CD4-positive, alpha-beta memory T cell (primary cell): ENCODE measurements around the gene GRB14. TPM values are rescaled to one million over a fixed set of nuclear protein-coding genes. Genes with fewer than 3 reads are reported as not detected.

Experiments used
- CTCF ChIA-PET: fragments of 350-600 bp; sonication (Branson Sonifier 250); formaldehyde crosslinking; loops from one replicate; lab custom pipeline; 2021; ENCODE audit warnings: inconsistent platforms; ENCODE audit not compliant: partially characterized antibody; lab: Charles Lee
- POLR2A ChIA-PET: fragments of 350-600 bp; sonication (Branson Sonifier 250); formaldehyde crosslinking; loops from one replicate; lab custom pipeline; 2021; ENCODE audit not compliant: partially characterized antibody; lab: Charles Lee
- DNase-seq, 5 donors: peaks; one replicate each; pipeline versions ENCODE4 v3.0.0 to v3.0.0-alpha.2; 2020 to 2022; ENCODE audit warnings: mixed read lengths in 1 of 5
- H3K27ac ChIP-seq: one replicate; pipeline ENCODE4 v1.7.0; 2013; ENCODE audit warnings: low read depth, low read length
- H3K27me3 ChIP-seq: 2 replicates; pipeline ENCODE4 v1.7.0; 2013; ENCODE audit warnings: mild to moderate bottlenecking, low read length, moderate library complexity; ENCODE audit not compliant: insufficient read depth
- H3K36me3 ChIP-seq: 2 replicates; pipeline ENCODE4 v1.7.0; 2013; ENCODE audit warnings: mild to moderate bottlenecking, low read length, moderate library complexity; ENCODE audit not compliant: insufficient read depth
- H3K4me1 ChIP-seq: 2 replicates; pipeline ENCODE4 v1.7.0; 2013; ENCODE audit warnings: mild to moderate bottlenecking, low read length, moderate library complexity; ENCODE audit not compliant: insufficient read depth
- H3K4me3 ChIP-seq, 2 donors: one replicate each; pipeline ENCODE4 v1.7.0; 2013; ENCODE audit warnings: low read length in 2 of 2, mild to moderate bottlenecking in 1 of 2
- H3K9me3 ChIP-seq, 2 donors: one replicate each; pipeline ENCODE4 v1.7.0; 2013; ENCODE audit warnings: low read length in 2 of 2, control low read depth in 1 of 2; ENCODE audit not compliant: control insufficient read depth in 1 of 2
- H3K27ac Mint-ChIP-seq, 7 donors: one replicate each; pipeline ENCODE4 v1.8.0; 2020 to 2021; ENCODE audit warnings: mixed read lengths in 7 of 7, mild to moderate bottlenecking in 6 of 7, inconsistent platforms in 3 of 7, moderate library complexity in 3 of 7
- H3K27me3 Mint-ChIP-seq, 2 donors: one replicate each; pipeline ENCODE4 v1.8.0; 2020 to 2021; ENCODE audit warnings: mixed read lengths in 2 of 2
- H3K36me3 Mint-ChIP-seq, 2 donors: one replicate each; pipeline ENCODE4 v1.8.0; 2020 to 2021; ENCODE audit warnings: mixed read lengths in 2 of 2, inconsistent platforms in 1 of 2, mild to moderate bottlenecking in 1 of 2
- H3K4me1 Mint-ChIP-seq, 4 donors: one replicate each; pipeline ENCODE4 v1.8.0; 2020 to 2021; ENCODE audit warnings: mixed read lengths in 4 of 4, mild to moderate bottlenecking in 1 of 4
- H3K4me3 Mint-ChIP-seq, 8 donors: one replicate each; pipeline ENCODE4 v1.8.0; 2020 to 2021; ENCODE audit warnings: mixed read lengths in 8 of 8, mild to moderate bottlenecking in 7 of 8, moderate library complexity in 6 of 8, inconsistent platforms in 3 of 8
- H3K9me3 Mint-ChIP-seq, 8 donors: one replicate each; pipeline ENCODE4 v1.8.0; 2020 to 2021; ENCODE audit warnings: mixed read lengths in 8 of 8, mild to moderate bottlenecking in 5 of 8, inconsistent platforms in 3 of 8, moderate library complexity in 1 of 8
- intact Hi-C: fragments of 100-400 bp; cut with micrococcal nuclease; formaldehyde crosslinking; loops from one replicate; pipeline ENCODE4 v1.15.1; 2023
- polyA plus RNA-seq, 2 donors: library from polyadenylated mRNA; unstranded; fragments of 300-500 nt; fragmentation: Illumina TruSeq; gene quantifications; one replicate each; pipeline ENCODE4 v1.2.3, GENCODE V29; 2021
- total RNA-seq, 2 experiments: library from RNA; stranded (reverse); gene quantifications; one replicate each; pipeline ENCODE4 v1.2.3, GENCODE V29; 2021

GRB14 gene
- total and polyA plus RNA-seq, 4 experiments from 2014 or later = not detected

DNA sequence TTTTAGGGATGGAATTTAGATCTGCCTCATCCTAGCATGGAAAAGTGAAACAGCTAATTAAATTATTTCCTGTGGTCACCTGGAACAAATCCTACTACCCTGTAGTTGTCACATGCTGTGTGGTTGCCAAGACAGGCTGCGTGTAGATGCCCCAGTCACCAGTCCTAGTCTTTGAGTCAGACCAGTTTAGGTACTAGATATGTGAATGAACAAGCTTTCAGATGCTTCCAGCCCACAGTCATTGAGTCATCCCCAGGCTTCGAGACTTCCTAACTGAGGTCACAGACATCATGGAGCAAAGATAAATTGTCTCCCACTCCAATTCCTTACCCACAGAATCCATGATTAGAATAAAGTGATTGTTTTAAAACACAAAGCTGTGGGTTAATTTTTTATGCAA, 35.8 kb upstream of the GRB14 start:
- DNase-seq = no peak
- H3K36me3 ChIP-seq = no peaks in the 10 kb centered on the region
- Mint-ChIP-seq H3K9me3 (peaks cover 0 to 12% (median 5%) of the 10 kb centered on the region in 8 donors), H3K36me3 (no peaks in the 10 kb centered on the region), H3K4me1 (no peaks in the 10 kb centered on the region), H3K27me3 (no peaks in the 10 kb centered on the region), H3K27ac (no peak overlapping the region), H3K4me3 (no peak overlapping the region)
- ChIA-PET CTCF (no interaction called here), POLR2A (no interaction called here)
- H3K27me3 ChIP-seq = no peaks in the 10 kb centered on the region
- H3K9me3 ChIP-seq = no peaks in the 10 kb centered on the region
- H3K4me3 ChIP-seq = no peak overlapping the region
- intact Hi-C loops = no loop called here
- no peaks in the 10 kb centered on the region for H3K4me1 ChIP-seq
- H3K27ac ChIP-seq = no peak overlapping the region

DNA sequence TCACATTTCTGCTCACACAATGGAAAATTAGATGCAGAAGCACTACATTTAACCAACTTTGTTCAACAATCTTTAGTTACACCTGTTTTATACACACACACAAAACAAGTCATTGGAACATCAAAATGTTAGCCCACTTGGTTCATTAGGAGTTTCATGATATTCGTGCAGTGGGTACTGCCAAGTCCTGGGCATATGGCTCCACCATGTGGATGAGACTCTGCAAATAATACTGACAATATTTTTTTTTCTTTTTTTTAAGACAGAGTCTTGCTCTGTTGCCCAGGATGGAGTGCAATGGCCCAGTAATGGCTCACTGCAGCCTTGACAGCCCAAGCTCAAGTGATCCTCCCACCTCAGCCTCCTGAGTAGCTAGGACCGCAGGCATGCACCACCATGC, 34.5 kb upstream of the GRB14 start:
- Histone ChIP-seq H3K36me3 (no peaks in the 10 kb centered on the region), H3K4me3 (no peak overlapping the region), H3K27me3 (no peaks in the 10 kb centered on the region), H3K4me1 (no peaks in the 10 kb centered on the region), H3K9me3 (no peaks in the 10 kb centered on the region), H3K27ac (no peak overlapping the region)
- ChIA-PET CTCF (no interaction called here), POLR2A (no interaction called here)
- Mint-ChIP-seq H3K9me3 (peaks cover 2 to 19% (median 6%) of the 10 kb centered on the region in 8 donors), H3K36me3 (no peaks in the 10 kb centered on the region), H3K4me3 (no peak overlapping the region), H3K27me3 (no peaks in the 10 kb centered on the region), H3K27ac (no peak overlapping the region), H3K4me1 (no peaks in the 10 kb centered on the region)
- no peak for DNase-seq
- intact Hi-C loops = no loop called here

DNA sequence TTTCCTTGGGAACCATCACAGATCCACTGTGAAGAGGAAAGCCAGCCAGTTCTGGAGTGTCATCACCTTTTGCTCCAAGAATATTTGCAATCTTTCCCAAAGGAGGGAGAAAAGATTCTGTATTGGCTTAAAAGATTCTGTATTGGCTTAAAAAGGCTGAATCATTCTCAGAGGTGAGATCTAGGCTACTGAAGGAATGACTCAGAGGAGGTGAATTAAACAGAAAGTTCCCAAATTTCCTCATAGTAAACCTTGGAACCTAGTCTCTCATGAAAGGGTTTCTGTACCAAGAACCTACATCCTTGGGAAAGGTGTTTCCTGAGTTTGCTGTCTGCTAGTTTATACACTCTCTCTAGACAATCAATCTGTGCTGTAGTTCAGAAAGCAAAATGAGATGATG, 34.1 kb upstream of the GRB14 start:
- intact Hi-C loops = no loop called here
- no peak overlapping the region for H3K27ac ChIP-seq
- H3K27me3 Mint-ChIP-seq = no peaks in the 10 kb centered on the region
- no peaks in the 10 kb centered on the region for H3K4me1 Mint-ChIP-seq
- H3K27me3 ChIP-seq = no peaks in the 10 kb centered on the region
- ChIA-PET CTCF (no interaction called here), POLR2A (no interaction called here)
- H3K4me1 ChIP-seq = no peaks in the 10 kb centered on the region
- no peak for DNase-seq
- no peak overlapping the region for H3K4me3 ChIP-seq
- H3K9me3 ChIP-seq = no peaks in the 10 kb centered on the region
- no peak overlapping the region for H3K27ac Mint-ChIP-seq
- no peaks in the 10 kb centered on the region for H3K36me3 Mint-ChIP-seq
- peaks cover 2 to 19% (median 10%) of the 10 kb centered on the region in 8 donors for H3K9me3 Mint-ChIP-seq
- no peak overlapping the region for H3K4me3 Mint-ChIP-seq
- H3K36me3 ChIP-seq = no peaks in the 10 kb centered on the region

DNA sequence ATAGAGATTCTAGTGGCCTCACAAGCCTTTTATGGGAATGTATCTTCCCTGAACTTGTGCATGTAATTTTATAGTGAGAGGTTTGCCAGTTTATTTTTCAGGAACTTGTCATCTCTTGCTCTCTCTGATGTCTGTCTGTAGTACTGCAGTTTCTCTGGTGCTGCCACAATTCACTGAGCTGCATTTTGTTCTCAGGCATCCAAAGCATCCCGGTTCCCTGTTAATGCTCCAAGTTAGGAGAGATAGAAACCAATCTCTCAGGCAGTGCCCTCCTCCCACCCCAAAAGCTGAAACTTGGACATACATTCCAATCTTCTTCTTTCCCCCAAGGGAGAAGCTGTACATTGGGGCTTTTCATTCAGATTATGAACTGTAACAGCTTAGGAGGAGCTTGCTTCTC, 30.1 kb upstream of the GRB14 start:
- Histone ChIP-seq H3K4me1 (no peaks in the 10 kb centered on the region), H3K27me3 (no peaks in the 10 kb centered on the region), H3K36me3 (no peaks in the 10 kb centered on the region), H3K9me3 (no peaks in the 10 kb centered on the region), H3K4me3 (no peak overlapping the region), H3K27ac (no peak overlapping the region)
- Mint-ChIP-seq H3K4me3 (no peak overlapping the region), H3K27me3 (no peaks in the 10 kb centered on the region), H3K36me3 (no peaks in the 10 kb centered on the region), H3K9me3 (peaks cover 2 to 33% (median 13%) of the 10 kb centered on the region in 8 donors), H3K27ac (no peak overlapping the region), H3K4me1 (no peaks in the 10 kb centered on the region)
- CTCF ChIA-PET = no interaction called here
- intact Hi-C loops = no loop called here
- POLR2A ChIA-PET = no interaction called here
- no peak for DNase-seq

DNA sequence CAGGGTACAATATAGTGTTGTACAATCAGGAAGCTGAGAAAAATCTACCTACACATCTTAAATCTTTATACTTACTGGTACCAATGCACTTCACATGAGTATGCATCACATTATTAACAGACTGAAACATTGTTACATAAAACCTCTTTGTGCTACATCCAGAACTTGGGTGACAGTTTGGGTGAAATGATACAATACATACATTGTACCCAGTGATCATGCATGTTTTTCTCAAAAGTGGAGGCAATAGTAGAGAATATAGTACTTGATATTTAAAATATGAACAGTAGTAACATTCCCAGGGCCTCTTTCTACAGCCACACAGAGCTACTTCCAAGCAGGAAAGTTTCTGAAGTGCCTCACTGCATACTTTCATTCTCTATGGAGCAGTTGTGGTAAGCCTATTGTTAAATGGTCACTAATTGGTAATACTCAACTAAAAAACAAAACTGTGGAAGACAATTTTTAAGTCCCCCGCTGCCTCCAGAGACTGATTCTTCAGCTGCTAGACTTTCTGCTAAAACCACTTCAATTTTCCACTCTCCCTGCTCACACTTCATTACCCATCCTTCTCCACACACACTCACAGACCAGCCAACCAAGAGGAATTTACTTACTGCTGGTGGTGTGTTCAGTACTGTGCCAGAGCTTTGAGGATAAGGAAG, 22.9 kb upstream of the GRB14 start:
- DNase-seq = no peak
- Mint-ChIP-seq H3K9me3 (peaks cover 0 to 11% (median 1%) of the 10 kb centered on the region in 8 donors), H3K36me3 (no peaks in the 10 kb centered on the region), H3K4me1 (no peaks in the 10 kb centered on the region), H3K4me3 (no peak overlapping the region), H3K27me3 (no peaks in the 10 kb centered on the region), H3K27ac (no peak overlapping the region)
- intact Hi-C loops = no loop called here
- H3K9me3 ChIP-seq = no peaks in the 10 kb centered on the region
- H3K36me3 ChIP-seq = no peaks in the 10 kb centered on the region
- POLR2A ChIA-PET = no interaction called here
- H3K27ac ChIP-seq = no peak overlapping the region
- no peaks in the 10 kb centered on the region for H3K27me3 ChIP-seq
- no peak overlapping the region for H3K4me3 ChIP-seq
- no peaks in the 10 kb centered on the region for H3K4me1 ChIP-seq
- CTCF ChIA-PET = no interaction called here

DNA sequence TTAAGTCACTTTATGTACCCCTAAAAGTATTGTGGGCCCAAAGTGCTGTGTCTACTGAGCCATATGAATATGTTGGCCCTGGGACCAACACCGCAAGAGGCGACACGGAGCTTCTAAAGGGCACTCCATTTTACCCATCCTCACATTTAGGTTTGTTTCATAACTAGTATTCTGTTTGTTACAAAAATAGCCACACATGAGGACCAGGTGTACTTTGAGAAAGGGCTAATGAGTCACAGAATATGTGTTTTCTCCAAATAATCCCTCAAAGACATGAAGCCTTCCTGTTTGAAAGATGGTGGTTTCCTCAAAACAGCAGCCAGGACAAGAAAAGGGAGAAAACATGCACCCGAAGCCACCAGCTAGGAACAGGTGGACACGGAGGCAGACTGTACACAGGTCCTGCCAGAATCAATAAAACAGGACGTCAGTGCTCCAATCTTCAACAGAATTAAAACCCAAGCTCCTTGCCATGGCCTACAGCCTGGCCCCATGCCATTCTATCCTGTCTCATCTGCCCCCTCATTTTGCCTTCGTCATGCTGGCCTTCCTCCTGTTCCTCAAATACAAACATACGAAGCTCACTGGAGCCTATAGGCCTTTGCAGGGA, 21.8 kb upstream of the GRB14 start:
- no peaks in the 10 kb centered on the region for H3K36me3 Mint-ChIP-seq
- no peaks in the 10 kb centered on the region for H3K27me3 Mint-ChIP-seq
- no peak overlapping the region for H3K27ac Mint-ChIP-seq
- H3K27me3 ChIP-seq = no peaks in the 10 kb centered on the region
- H3K4me1 Mint-ChIP-seq = no peaks in the 10 kb centered on the region
- H3K9me3 ChIP-seq = no peaks in the 10 kb centered on the region
- H3K27ac ChIP-seq = no peak overlapping the region
- no peak for DNase-seq
- H3K4me3 Mint-ChIP-seq = no peak overlapping the region
- H3K9me3 Mint-ChIP-seq = peaks cover 0 to 8% (median 2%) of the 10 kb centered on the region in 8 donors
- intact Hi-C loops = no loop called here
- H3K4me3 ChIP-seq = no peak overlapping the region
- ChIA-PET POLR2A (no interaction called here), CTCF (no interaction called here)
- no peaks in the 10 kb centered on the region for H3K4me1 ChIP-seq
- H3K36me3 ChIP-seq = no peaks in the 10 kb centered on the region

DNA sequence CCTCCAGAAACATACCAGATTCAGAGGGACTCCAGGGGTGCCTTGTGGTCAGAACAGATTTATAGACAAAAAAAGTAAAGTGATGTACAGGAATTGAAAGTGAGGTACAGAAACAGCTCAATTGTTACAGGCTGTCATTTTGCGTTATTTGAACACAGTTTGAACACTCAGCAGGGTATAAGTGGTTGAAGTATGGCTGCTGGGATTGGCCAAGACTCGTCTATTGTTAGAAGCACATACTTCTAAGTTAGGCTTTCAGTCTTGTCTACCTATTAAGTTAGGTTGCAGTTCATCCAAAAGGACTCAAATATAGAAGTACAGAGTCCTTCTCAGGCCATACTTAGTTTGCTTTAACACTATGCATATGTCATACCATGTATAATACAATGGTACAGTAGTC, 21.0 kb upstream of the GRB14 start:
- peaks cover 0 to 6% (median 0%) of the 10 kb centered on the region in 8 donors for H3K9me3 Mint-ChIP-seq

More for the DNA sequence above, 21.0 kb upstream of the GRB14 start:
- H3K9me3 ChIP-seq = no peaks in the 10 kb centered on the region
- POLR2A ChIA-PET = no interaction called here
- no peaks in the 10 kb centered on the region for H3K4me1 ChIP-seq
- no peak overlapping the region for H3K4me3 ChIP-seq
- Mint-ChIP-seq H3K4me1 (no peaks in the 10 kb centered on the region), H3K27ac (no peak overlapping the region), H3K36me3 (no peaks in the 10 kb centered on the region), H3K27me3 (no peaks in the 10 kb centered on the region), H3K4me3 (no peak overlapping the region)
- intact Hi-C loops = no loop called here
- DNase-seq = no peak
- H3K36me3 ChIP-seq = no peaks in the 10 kb centered on the region
- H3K27me3 ChIP-seq = no peaks in the 10 kb centered on the region
- CTCF ChIA-PET = no interaction called here
- H3K27ac ChIP-seq = no peak overlapping the region
